Measurements from ENCODE around the gene MC3R.

Gene MC3R

GRCh38 chr20:56223352-56223751 lies 25.2 kb upstream of the MC3R start:
- no peak for DNase-seq (ENCODE audit: insufficient read length, low spot score)
- TF ChIP-seq POLR2A (IDR thresholded peaks at IDR 0.05; ENCODE audit: low read depth, low read length), result no peak
- no peak for FAIRE-seq

GRCh38 chr20:56228021-56228420 lies 20.5 kb upstream of the MC3R start:
- no peak for DNase-seq (ENCODE audit: insufficient read length, low spot score)
- FAIRE-seq, result no peak
- no peak for TF ChIP-seq POLR2A (IDR thresholded peaks at IDR 0.05; ENCODE audit: low read depth, low read length)

GRCh38 chr20:56229812-56230211 lies 18.7 kb upstream of the MC3R start:
- FAIRE-seq, result no peak
- no peak for TF ChIP-seq POLR2A (IDR thresholded peaks at IDR 0.05; ENCODE audit: low read depth, low read length)
- DNase-seq (ENCODE audit: insufficient read length, low spot score), result no peak

GRCh38 chr20:56234110-56234509 lies 14.4 kb upstream of the MC3R start:
- DNase-seq (ENCODE audit: insufficient read length, low spot score), result no peak
- no peak for FAIRE-seq
- no peak for TF ChIP-seq POLR2A (IDR thresholded peaks at IDR 0.05; ENCODE audit: low read depth, low read length)

GRCh38 chr20:56237335-56237734 lies 11.2 kb upstream of the MC3R start:
- FAIRE-seq (no peak), DNase-seq (ENCODE audit: insufficient read length, low spot score) (no peak)
- TF ChIP-seq POLR2A (IDR thresholded peaks at IDR 0.05; ENCODE audit: low read depth, low read length), result no peak

- no peak for TF ChIP-seq POLR2A (IDR thresholded peaks at IDR 0.05; ENCODE audit: low read depth, low read length)
- DNase-seq (ENCODE audit: insufficient read length, low spot score), result no peak
- no peak for FAIRE-seq
These were observed 4.3 kb upstream of the MC3R start for GRCh38 chr20:56244259-56244658.

GRCh38 chr20:56245761-56246160 lies 2.8 kb upstream of the MC3R start:
- no peak for TF ChIP-seq POLR2A (IDR thresholded peaks at IDR 0.05; ENCODE audit: low read depth, low read length)
- no peak for FAIRE-seq
- no peak for DNase-seq (ENCODE audit: insufficient read length, low spot score)

- no peak for DNase-seq (ENCODE audit: insufficient read length, low spot score)
- no peak for FAIRE-seq
- TF ChIP-seq POLR2A (IDR thresholded peaks at IDR 0.05; ENCODE audit: low read depth, low read length), result no peak
These were observed 868 bp downstream of the MC3R start for GRCh38 chr20:56249244-56249955.

- TF ChIP-seq POLR2A (IDR thresholded peaks at IDR 0.05; ENCODE audit: low read depth, low read length), result no peak
- FAIRE-seq, result no peak
- DNase-seq (ENCODE audit: insufficient read length, low spot score), result no peak
These were observed 1.4 kb downstream of the MC3R start for GRCh38 chr20:56249956-56250355.

- DNase-seq (ENCODE audit: insufficient read length, low spot score) (no peak), FAIRE-seq (no peak)
- no peak for TF ChIP-seq POLR2A (IDR thresholded peaks at IDR 0.05; ENCODE audit: low read depth, low read length)
These were observed 9.1 kb downstream of the MC3R start for GRCh38 chr20:56257604-56258003.

GRCh38 chr20:56259948-56260347 lies 11.4 kb downstream of the MC3R start:
- TF ChIP-seq POLR2A (IDR thresholded peaks at IDR 0.05; ENCODE audit: low read depth, low read length), result no peak
- no peak for FAIRE-seq
- no peak for DNase-seq (ENCODE audit: insufficient read length, low spot score)

- no peak for DNase-seq (ENCODE audit: insufficient read length, low spot score)
- no peak for TF ChIP-seq POLR2A (IDR thresholded peaks at IDR 0.05; ENCODE audit: low read depth, low read length)
- FAIRE-seq, result no peak
These were observed 20.0 kb downstream of the MC3R start for GRCh38 chr20:56268536-56268935.

GRCh38 chr20:56271974-56272373 lies 23.4 kb downstream of the MC3R start:
- no peak for TF ChIP-seq POLR2A (IDR thresholded peaks at IDR 0.05; ENCODE audit: low read depth, low read length)
- no peak for DNase-seq (ENCODE audit: insufficient read length, low spot score)
- no peak for FAIRE-seq

- no peak for TF ChIP-seq POLR2A (IDR thresholded peaks at IDR 0.05; ENCODE audit: low read depth, low read length)
- DNase-seq (ENCODE audit: insufficient read length, low spot score) (no peak), FAIRE-seq (no peak)
These were observed 25.0 kb downstream of the MC3R start for GRCh38 chr20:56273491-56273890.

- no peak for DNase-seq (ENCODE audit: insufficient read length, low spot score)
These were observed 25.6 kb downstream of the MC3R start for GRCh38 chr20:56274156-56274555.

GRCh38 chr20:56278196-56278595 lies 29.7 kb downstream of the MC3R start:
- TF ChIP-seq POLR2A (IDR thresholded peaks at IDR 0.05; ENCODE audit: low read depth, low read length), result no peak
- FAIRE-seq (no peak), DNase-seq (ENCODE audit: insufficient read length, low spot score) (no peak)

More at GRCh38 chr20:56274156-56274555, 25.6 kb downstream of the MC3R start:
- no peak for FAIRE-seq
- TF ChIP-seq POLR2A (IDR thresholded peaks at IDR 0.05; ENCODE audit: low read depth, low read length), result no peak
